Endothelial cell of umbilical vein (primary cell): Measurements from ENCODE around the gene GULP1.

ENCODE experiments used
- CTCF ChIP-seq, 2 donors: IDR thresholded peaks; 1 replicate in 1 of 2; 2 replicates in 1 of 2; pipeline ENCODE4 v1.5.1; 2011; ENCODE audit warnings: low read length in 2 of 2, mild to moderate bottlenecking in 2 of 2, moderate library complexity in 2 of 2, control low read depth in 1 of 2, inconsistent platforms in 1 of 2, low read depth in 1 of 2; ENCODE audit not compliant: insufficient read depth in 1 of 2; ENCODE audit errors: extremely low read depth in 1 of 2
- POLR2A ChIP-seq: IDR thresholded peaks from 2 replicates; pipeline ENCODE4 v1.6.1; 2012; ENCODE audit warnings: low read depth, mild to moderate bottlenecking, control low read depth, low read length

DNA sequence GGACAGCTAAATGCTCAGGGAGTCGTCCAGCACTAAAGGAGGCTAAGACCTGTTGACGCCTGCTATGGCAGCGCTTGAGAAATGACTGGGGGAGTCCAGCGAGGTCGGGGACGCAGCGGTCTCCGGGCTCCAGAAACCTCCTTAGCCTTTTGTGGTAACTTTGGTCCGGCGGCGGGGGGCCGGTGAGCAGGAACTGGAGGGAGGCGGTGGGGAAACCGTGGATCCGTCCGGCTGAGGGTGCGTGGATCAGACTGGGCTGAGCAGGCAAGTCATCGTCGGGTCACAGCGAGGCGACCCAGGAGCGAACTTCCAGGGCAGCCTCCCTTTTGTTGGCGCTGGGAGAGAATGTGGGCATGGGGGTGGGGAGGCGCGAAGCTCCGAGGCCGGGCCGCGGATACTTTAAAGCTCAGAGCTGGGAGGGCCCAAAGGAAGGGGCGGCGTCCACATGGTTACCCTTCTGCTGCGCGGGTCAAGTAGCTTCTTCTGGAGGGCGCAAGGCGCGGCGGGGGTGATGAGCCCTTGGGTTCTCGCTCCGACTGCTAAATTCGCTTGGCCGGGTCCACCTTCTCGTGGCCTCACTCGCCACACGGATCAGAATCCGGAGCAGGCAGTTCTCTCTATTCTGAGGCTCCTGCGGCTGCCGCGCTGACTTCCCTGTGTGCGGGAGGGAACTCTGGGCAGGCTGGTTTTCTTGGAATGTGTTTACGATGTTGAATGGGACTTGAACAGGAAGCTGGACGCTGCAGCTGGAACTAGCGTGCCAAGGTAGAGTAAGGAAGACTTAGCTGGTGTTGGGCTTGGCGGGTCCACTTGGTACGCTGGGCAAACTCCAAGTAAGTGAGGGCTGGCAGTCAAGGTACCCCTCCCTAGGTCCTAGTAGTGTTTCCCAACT, 920 bp downstream of the GULP1 start:
- TF ChIP-seq CTCF (IDR thresholded peaks at IDR 0.05; ENCODE audit: extremely low read depth in 1 of 2, insufficient read depth in 1 of 2, low read depth in 1 of 2, low read length in 2 of 2) (no peak), POLR2A (peak; percentile 84)
